ENCODE measurements around the gene ERCC6.

- TF ChIP-seq CTCF (IDR thresholded peaks at IDR 0.05; ENCODE audit: insufficient read depth, low read length, poor library complexity, severe bottlenecking) (no peak), EZH2phosphoT487 (conservative IDR thresholded peaks at IDR 0.05; ENCODE audit: low read length) (no peak)
Observed at GRCh38 chr10:49541762-49542161, 2.8 kb upstream of the ERCC6 start.
